Immature natural killer cell (primary cell): ENCODE data around the gene CXCL16. TPM values are rescaled to one million over a fixed set of nuclear protein-coding genes. Genes with fewer than 3 reads are reported as not detected.
"Not testable (repeated sequence)": the region's sequence is repeated elsewhere in the genome, so short reads cannot be mapped to it uniquely, and the experiment has no call there.

Experiments
- DNase-seq, 3 donors: peaks; one replicate each; pipeline ENCODE4 v3.0.0; 2022; ENCODE audit warnings: mixed read lengths in 1 of 3
- H3K27ac Mint-ChIP-seq, 6 donors: one replicate each; pipeline ENCODE4 v1.8.0; 2020; ENCODE audit warnings: mixed read lengths in 6 of 6, mild to moderate bottlenecking in 5 of 6, inconsistent platforms in 4 of 6, moderate library complexity in 3 of 6
- H3K27me3 Mint-ChIP-seq, 3 donors: one replicate each; pipeline ENCODE4 v1.8.0; 2020 to 2021; ENCODE audit warnings: low read depth in 3 of 3, mild to moderate bottlenecking in 3 of 3, mixed read lengths in 3 of 3, moderate library complexity in 3 of 3, inconsistent platforms in 1 of 3
- H3K36me3 Mint-ChIP-seq, 3 donors: one replicate each; pipeline ENCODE4 v1.8.0; 2020; ENCODE audit warnings: mixed read lengths in 3 of 3, inconsistent platforms in 2 of 3, mild to moderate bottlenecking in 2 of 3
- H3K4me1 Mint-ChIP-seq, 2 donors: one replicate each; pipeline ENCODE4 v1.8.0; 2020; ENCODE audit warnings: inconsistent platforms in 2 of 2, mild to moderate bottlenecking in 2 of 2, mixed read lengths in 2 of 2, moderate library complexity in 1 of 2
- H3K4me3 Mint-ChIP-seq, 5 donors: one replicate each; pipeline ENCODE4 v1.8.0; 2020; ENCODE audit warnings: mild to moderate bottlenecking in 5 of 5, mixed read lengths in 5 of 5, inconsistent platforms in 3 of 5, moderate library complexity in 3 of 5
- H3K9me3 Mint-ChIP-seq, 6 donors: one replicate each; pipeline ENCODE4 v1.8.0; 2020; ENCODE audit warnings: mild to moderate bottlenecking in 6 of 6, mixed read lengths in 6 of 6, inconsistent platforms in 4 of 6, moderate library complexity in 3 of 6
- polyA plus RNA-seq, 3 donors: library from polyadenylated mRNA; unstranded; fragments of 300-500 nt; fragmentation: Illumina TruSeq; gene quantifications; one replicate each; pipeline ENCODE4 v1.2.3, GENCODE V29; 2021

CXCL16 gene
- polyA plus RNA-seq, 3 donors from 2014 or later: 1.1 to 2.2 (median 1.1) TPM

DNA sequence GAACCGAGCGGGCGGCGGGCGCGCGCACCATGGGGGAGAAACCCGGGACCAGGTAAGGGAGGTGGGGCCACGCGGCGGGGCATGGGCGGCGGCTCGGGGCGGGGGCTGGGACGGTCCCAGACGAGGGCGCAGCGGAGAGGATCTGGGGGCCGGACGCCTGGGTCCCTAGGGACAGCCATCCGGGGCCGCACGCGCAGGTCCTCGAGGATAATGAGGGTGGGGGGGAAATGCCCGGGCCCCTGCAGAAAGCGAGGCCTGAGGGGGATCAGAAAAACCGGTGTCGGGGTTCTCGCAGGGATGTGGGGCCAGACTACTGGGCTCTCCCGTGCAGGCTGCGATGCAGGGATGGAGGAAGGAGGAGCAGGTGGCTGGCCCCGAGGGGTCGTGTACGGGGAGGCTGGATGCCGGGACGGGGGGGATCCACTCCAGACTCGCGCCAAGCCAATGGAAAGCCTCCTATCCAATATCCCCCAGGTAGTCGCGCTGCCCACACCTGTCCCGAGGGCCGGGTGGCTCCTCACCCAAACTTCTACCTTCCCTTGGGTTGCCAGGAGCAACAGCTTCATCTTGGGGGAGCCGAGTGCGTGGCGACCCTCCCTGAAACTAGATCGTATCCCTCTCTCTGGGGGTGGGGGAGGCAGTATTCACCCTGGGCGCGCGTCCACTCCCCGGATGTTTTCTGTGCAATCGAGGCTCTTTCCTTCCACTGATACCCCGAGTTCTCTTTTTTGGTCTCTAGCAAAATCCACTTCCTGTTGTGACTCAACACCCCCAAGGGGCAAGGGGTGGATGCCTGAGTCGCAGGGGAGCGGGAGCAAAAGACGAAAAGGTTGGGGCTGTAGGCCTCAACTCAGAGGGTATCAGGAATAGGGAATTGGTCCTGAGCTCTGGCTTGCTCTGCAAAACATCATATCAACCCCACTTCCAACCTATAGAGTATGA is 28.8 kb downstream of the CXCL16 start:
- peak overlapping the region; percentile 95 to 98 (median 97) for H3K4me3 Mint-ChIP-seq
- peak; percentile 37 to 41 (median 39) for DNase-seq
- peaks cover 0 to 11% (median 9%) of the 10 kb centered on the region in 3 donors for H3K27me3 Mint-ChIP-seq
- H3K4me1 Mint-ChIP-seq: peaks cover 55 to 58% of the 10 kb centered on the region in 2 donors
- H3K36me3 Mint-ChIP-seq: peaks cover 0 to 3% (median 0%) of the 10 kb centered on the region in 3 donors
- H3K9me3 Mint-ChIP-seq: no peaks in the 10 kb centered on the region
- H3K27ac Mint-ChIP-seq: peak overlapping the region; percentile 76 to 98 (median 92)

GRCh38 chr17:4709794-4710692 is 29.7 kb downstream of the CXCL16 start, which contains the start of gene ARRB2:
ARRB2 (plus strand) TSS chr17:4710632; CDS start chr17:4710722, 90 bp downstream.
- H3K4me1 Mint-ChIP-seq: peaks cover 46 to 54% of the 10 kb centered on the region in 2 donors
- no peaks in the 10 kb centered on the region for H3K9me3 Mint-ChIP-seq
- H3K36me3 Mint-ChIP-seq: no peaks in the 10 kb centered on the region
- peaks cover 0 to 7% (median 7%) of the 10 kb centered on the region in 3 donors for H3K27me3 Mint-ChIP-seq
- peak within 1 kb of the TSS; percentile 95 to 98 (median 97) for H3K4me3 Mint-ChIP-seq
- peak; percentile 98 to 99 (median 99) for DNase-seq
- H3K27ac Mint-ChIP-seq: peak within 1 kb of the TSS; percentile 76 to 98 (median 92)

GRCh38 chr17:4708436-4708835 is 31.3 kb downstream of the CXCL16 start:
- H3K4me3 Mint-ChIP-seq: peak overlapping the region in 4 of 5 donors; percentile 33 to 75 (median 63)
- H3K4me1 Mint-ChIP-seq: peaks cover 44 to 53% of the 10 kb centered on the region in 2 donors
- DNase-seq: peak; percentile 60 to 73 (median 61)
- H3K27ac Mint-ChIP-seq: peak overlapping the region; percentile 13 to 78 (median 50)
- peaks cover 2 to 12% (median 7%) of the 10 kb centered on the region in 3 donors for H3K27me3 Mint-ChIP-seq
- no peaks in the 10 kb centered on the region for H3K36me3 Mint-ChIP-seq
- no peaks in the 10 kb centered on the region for H3K9me3 Mint-ChIP-seq

DNA sequence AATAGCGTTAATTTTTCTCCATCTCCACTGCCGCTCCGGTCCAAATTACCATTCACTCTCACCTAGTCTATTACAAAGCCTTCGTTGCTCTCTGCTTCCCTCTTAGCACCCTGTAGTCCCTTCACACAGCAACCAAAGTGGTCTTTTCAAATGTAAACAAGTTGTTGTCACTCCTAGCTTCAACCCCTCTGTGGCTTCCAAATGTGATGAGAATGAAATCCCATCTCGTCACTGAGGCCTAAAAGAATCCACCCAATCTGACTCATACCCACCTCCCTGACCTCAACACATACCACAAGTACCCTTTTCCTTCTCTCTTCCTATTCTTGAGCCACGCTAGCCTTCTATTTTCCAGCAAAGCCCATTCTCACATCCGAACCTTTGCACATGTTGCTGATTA is 33.6 kb downstream of the CXCL16 start:
- no peak for DNase-seq
- Mint-ChIP-seq H3K4me1 (peaks cover 43 to 52% of the 10 kb centered on the region in 2 donors), H3K9me3 (no peaks in the 10 kb centered on the region), H3K36me3 (no peaks in the 10 kb centered on the region), H3K27ac (peak overlapping the region in 3 of 6 donors; percentile 6 to 47 (median 38)), H3K4me3 (peak overlapping the region; percentile 23 to 93 (median 64)), H3K27me3 (peaks cover 2 to 11% (median 6%) of the 10 kb centered on the region in 3 donors)

- Mint-ChIP-seq H3K27me3 (peaks cover 2 to 10% (median 5%) of the 10 kb centered on the region in 3 donors), H3K9me3 (no peaks in the 10 kb centered on the region), H3K4me3 (peak overlapping the region; percentile 89 to 93 (median 91)), H3K36me3 (no peaks in the 10 kb centered on the region), H3K4me1 (peaks cover 42 to 55% of the 10 kb centered on the region in 2 donors), H3K27ac (peak overlapping the region; percentile 40 to 94 (median 88))
- no peak for DNase-seq
Measured at GRCh38 chr17:4704991-4705390, 34.7 kb downstream of the CXCL16 start.

DNA sequence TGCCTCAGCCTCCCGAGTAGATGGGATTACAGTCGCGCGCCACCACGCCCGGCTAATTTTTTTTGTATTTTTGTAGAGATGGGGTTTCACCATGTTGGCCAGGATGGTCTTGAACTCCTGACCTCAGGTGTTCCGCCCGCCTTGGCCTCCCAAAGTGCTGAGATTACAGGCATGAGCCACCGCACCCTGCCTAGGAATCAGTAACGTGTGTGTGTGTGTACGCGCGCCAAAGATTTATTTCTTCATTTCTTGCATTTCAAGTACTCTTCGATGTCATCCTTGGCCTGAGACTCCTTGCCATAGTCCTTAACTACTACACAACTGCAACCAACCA is 35.2 kb downstream of the CXCL16 start:
- not testable (repeated sequence) for DNase-seq, H3K36me3 Mint-ChIP-seq, H3K9me3 Mint-ChIP-seq
- Mint-ChIP-seq H3K4me3 (peak overlapping the region; percentile 89 to 93 (median 91)), H3K27me3 (peaks cover under 1 to 10% (median 2%) of the 10 kb centered on the region in 3 donors), H3K4me1 (peaks cover 37 to 50% of the 10 kb centered on the region in 2 donors), H3K27ac (peak overlapping the region; percentile 40 to 94 (median 88))

- Mint-ChIP-seq H3K4me3 (peak overlapping the region; percentile 85 to 93 (median 90)), H3K9me3 (no peaks in the 10 kb centered on the region), H3K27me3 (peaks cover 0 to 8% (median 2%) of the 10 kb centered on the region in 3 donors), H3K36me3 (no peaks in the 10 kb centered on the region), H3K27ac (peak overlapping the region; percentile 40 to 89 (median 81)), H3K4me1 (peaks cover 33 to 43% of the 10 kb centered on the region in 2 donors)
- no peak for DNase-seq
Measured at GRCh38 chr17:4703330-4703691, 36.4 kb downstream of the CXCL16 start.

- Mint-ChIP-seq H3K27ac (peak overlapping the region in 2 of 6 donors; percentile 65 to 73), H3K36me3 (no peaks in the 10 kb centered on the region), H3K9me3 (no peaks in the 10 kb centered on the region), H3K4me3 (peak overlapping the region in 1 of 5 donors; percentile 56), H3K27me3 (peaks cover 0 to 6% (median 2%) of the 10 kb centered on the region in 3 donors), H3K4me1 (peaks cover 36 to 50% of the 10 kb centered on the region in 2 donors)
- DNase-seq: no peak
Measured at GRCh38 chr17:4701116-4701515, 38.6 kb downstream of the CXCL16 start.

GRCh38 chr17:4699401-4700056 is 40.2 kb downstream of the CXCL16 start:
- not testable (repeated sequence) for H3K9me3 Mint-ChIP-seq, H3K36me3 Mint-ChIP-seq, DNase-seq, H3K4me3 Mint-ChIP-seq, H3K27me3 Mint-ChIP-seq, H3K27ac Mint-ChIP-seq
- H3K4me1 Mint-ChIP-seq: peaks cover 35 to 42% of the 10 kb centered on the region in 2 donors

- peaks cover 12 to 17% of the 10 kb centered on the region in 2 donors for H3K4me1 Mint-ChIP-seq
- DNase-seq: peak in 2 of 3 donors; percentile 13 to 56
- no peaks in the 10 kb centered on the region for H3K9me3 Mint-ChIP-seq
- peak overlapping the region; percentile 73 to 98 (median 84) for H3K27ac Mint-ChIP-seq
- peak overlapping the region in 3 of 5 donors; percentile 20 to 85 (median 53) for H3K4me3 Mint-ChIP-seq
- no peaks in the 10 kb centered on the region for H3K36me3 Mint-ChIP-seq
- peaks cover 0 to 2% (median 0%) of the 10 kb centered on the region in 3 donors for H3K27me3 Mint-ChIP-seq
Measured at GRCh38 chr17:4696437-4696805, 43.3 kb downstream of the CXCL16 start.

DNA sequence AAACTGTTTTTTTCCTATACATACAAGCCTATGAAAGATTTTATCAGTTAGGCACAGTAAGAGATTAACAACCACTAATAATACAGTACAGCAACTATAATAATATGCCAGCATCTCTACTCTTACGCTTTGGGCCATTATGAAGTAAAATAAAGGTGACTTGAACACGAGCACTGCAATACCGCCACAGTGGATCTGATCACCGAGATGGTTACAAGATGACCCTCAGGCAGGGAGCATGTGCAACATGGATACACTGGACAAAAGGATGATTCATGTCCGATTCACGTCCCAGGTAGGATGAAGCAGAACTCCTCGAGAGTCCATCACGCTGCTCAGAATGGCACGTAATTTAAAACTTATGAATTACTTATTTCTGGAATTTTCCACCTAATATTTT is 46.3 kb downstream of the CXCL16 start:
- no peak for DNase-seq
- no peak overlapping the region for H3K4me3 Mint-ChIP-seq
- peaks cover 6 to 17% (median 15%) of the 10 kb centered on the region in 3 donors for H3K36me3 Mint-ChIP-seq
- no peaks in the 10 kb centered on the region for H3K9me3 Mint-ChIP-seq
- H3K27ac Mint-ChIP-seq: peak overlapping the region in 1 of 6 donors; percentile 24
- H3K27me3 Mint-ChIP-seq: peaks cover 0 to 2% (median 0%) of the 10 kb centered on the region in 3 donors
- H3K4me1 Mint-ChIP-seq: peaks cover 11 to 22% of the 10 kb centered on the region in 2 donors

GRCh38 chr17:4691686-4692085 is 48.0 kb downstream of the CXCL16 start:
- H3K27me3 Mint-ChIP-seq: peaks cover 0 to 2% (median 0%) of the 10 kb centered on the region in 3 donors
- H3K27ac Mint-ChIP-seq: no peak overlapping the region
- no peak overlapping the region for H3K4me3 Mint-ChIP-seq
- no peak for DNase-seq
- peaks cover 9 to 23% of the 10 kb centered on the region in 2 donors for H3K4me1 Mint-ChIP-seq
- no peaks in the 10 kb centered on the region for H3K9me3 Mint-ChIP-seq
- H3K36me3 Mint-ChIP-seq: peaks cover 14 to 24% (median 15%) of the 10 kb centered on the region in 3 donors

GRCh38 chr17:4690745-4691144 is 49.0 kb downstream of the CXCL16 start:
- Mint-ChIP-seq H3K27me3 (peaks cover 0 to 2% (median 0%) of the 10 kb centered on the region in 3 donors), H3K27ac (no peak overlapping the region), H3K36me3 (peaks cover 15 to 29% (median 19%) of the 10 kb centered on the region in 3 donors), H3K9me3 (no peaks in the 10 kb centered on the region), H3K4me1 (peaks cover 0 to 22% of the 10 kb centered on the region in 2 donors), H3K4me3 (no peak overlapping the region)
- DNase-seq: no peak
